KOPT-K1 (cell line): ENCODE data around the gene MAT1A.
"Not testable (repeated sequence)": the region's sequence is repeated elsewhere in the genome, so short reads cannot be mapped to it uniquely, and the experiment has no call there.

Experiments used
- H3K27ac ChIP-seq: fragments of 200-600 bp; sonication (generic); 2 replicates; pipeline ENCODE4 v1.5.1; 2016; ENCODE audit warnings: antibody characterized with exemption, mild to moderate bottlenecking, low read depth, low read length; ENCODE audit not compliant: poor library complexity, severe bottlenecking
- H3K36me3 ChIP-seq: fragments of 200-600 bp; sonication (generic); 2 replicates; pipeline ENCODE4 v1.5.1; 2017; ENCODE audit warnings: antibody characterized with exemption, mild to moderate bottlenecking, low read length, moderate library complexity; ENCODE audit not compliant: insufficient read depth
- H3K9me3 ChIP-seq: fragments of 200-600 bp; sonication (generic); 2 replicates; pipeline ENCODE4 v1.5.1; 2017; ENCODE audit warnings: antibody characterized with exemption, low read length, mild to moderate bottlenecking; ENCODE audit not compliant: insufficient read depth, poor library complexity, severe bottlenecking

Gene MAT1A

DNA sequence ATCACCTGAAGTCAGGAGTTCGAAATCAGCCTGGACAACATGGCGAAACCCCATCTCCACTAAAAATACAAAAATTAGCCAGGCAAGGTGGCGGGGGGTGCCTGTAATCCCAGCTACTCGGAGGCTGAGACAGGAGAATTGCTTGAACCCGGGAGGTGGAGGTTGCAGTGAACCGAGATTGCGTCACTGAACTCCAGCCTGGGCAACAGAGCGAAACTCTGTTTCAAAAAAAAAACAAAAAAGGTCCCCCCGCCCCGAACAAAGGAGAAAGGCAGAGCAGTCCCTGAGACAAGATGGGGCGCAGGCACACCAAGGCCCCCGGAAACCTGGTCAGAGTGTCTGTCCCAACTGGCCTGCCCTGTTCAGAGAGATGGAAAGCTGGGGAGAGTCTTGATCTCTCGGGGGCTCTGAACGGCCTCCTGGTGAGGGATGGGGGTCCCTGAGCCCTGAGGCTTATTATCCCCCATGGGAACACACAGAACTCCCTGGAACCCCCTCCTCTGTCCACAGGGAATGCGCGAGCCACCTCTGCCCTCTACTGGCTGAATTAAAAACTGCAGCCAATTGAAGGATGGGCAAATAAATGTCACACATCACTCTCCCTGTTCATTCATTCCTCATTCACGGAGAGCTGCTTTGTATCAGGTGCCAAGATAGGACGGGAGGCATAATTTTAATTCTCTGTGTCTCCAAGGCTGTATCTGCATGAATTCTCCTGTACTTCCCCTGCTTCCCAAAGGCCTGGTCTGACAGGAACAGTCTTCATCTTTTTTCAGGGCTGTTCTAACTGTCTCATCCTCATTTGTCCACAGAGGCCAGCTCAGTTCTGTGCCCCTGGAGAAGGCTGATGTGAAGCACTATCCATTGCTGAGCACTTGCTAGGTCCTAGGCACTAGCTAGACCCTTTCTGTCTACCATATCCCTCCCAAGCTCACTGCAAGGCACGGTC, 28.9 kb downstream of the MAT1A start:
- Histone ChIP-seq H3K9me3 (peaks cover 7% of the 10 kb centered on the region), H3K27ac (no peak overlapping the region), H3K36me3 (no peaks in the 10 kb centered on the region)

GRCh38 chr10:80259405-80259871, 30.0 kb downstream of the MAT1A start:
- Histone ChIP-seq H3K27ac (no peak overlapping the region), H3K36me3 (no peaks in the 10 kb centered on the region), H3K9me3 (peaks cover 7% of the 10 kb centered on the region)

DNA sequence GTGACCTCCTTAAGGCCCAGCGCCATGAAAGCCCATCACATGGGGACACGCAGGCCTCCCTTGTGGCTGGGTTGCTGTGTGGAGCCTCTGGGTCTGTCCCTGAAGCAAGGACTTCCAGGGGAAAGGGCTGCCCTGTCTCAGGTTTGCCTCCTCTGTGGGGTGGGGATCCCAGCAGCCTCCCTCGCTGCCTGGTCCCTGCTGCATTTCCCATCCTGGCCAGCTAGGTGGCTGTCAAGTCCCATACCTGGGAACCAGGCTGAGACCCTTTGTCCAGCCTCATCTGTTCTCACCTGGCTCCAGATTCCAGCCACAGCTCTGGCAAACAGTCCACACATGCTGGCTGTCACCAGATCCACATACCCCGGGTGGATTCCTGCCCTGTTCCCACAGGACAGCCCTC, 32.7 kb downstream of the MAT1A start:
- not testable (repeated sequence) for H3K9me3 ChIP-seq, H3K36me3 ChIP-seq, H3K27ac ChIP-seq

DNA sequence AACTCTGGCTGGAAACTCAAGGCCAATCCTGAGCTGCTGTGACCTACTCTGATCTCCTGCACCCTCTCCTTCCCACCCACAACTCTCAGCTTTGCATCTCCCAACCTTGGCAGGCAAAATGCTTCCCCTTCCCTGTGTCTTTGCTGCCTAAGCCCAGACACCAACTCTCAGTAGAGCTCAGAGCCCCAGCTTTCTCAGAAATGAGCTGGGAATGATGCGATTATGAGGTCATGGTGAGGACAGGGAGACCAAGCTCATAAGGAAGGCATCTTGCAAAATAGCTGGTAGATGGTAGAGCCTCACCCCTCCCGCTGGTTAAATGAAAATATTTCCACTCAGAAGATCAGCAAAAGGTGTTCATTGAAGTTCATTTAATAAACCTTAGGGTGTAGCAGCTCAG, 34.7 kb downstream of the MAT1A start:
- not testable (repeated sequence) for H3K27ac ChIP-seq, H3K9me3 ChIP-seq, H3K36me3 ChIP-seq

GRCh38 chr10:80253963-80254271, 35.5 kb downstream of the MAT1A start:
- not testable (repeated sequence) for H3K9me3 ChIP-seq, H3K27ac ChIP-seq, H3K36me3 ChIP-seq

GRCh38 chr10:80253266-80253962, 36.0 kb downstream of the MAT1A start:
- Histone ChIP-seq H3K36me3 (no peaks in the 10 kb centered on the region), H3K9me3 (no peaks in the 10 kb centered on the region), H3K27ac (no peak overlapping the region)

- Histone ChIP-seq H3K27ac (no peak overlapping the region), H3K36me3 (no peaks in the 10 kb centered on the region), H3K9me3 (no peaks in the 10 kb centered on the region)
Observed at GRCh38 chr10:80252296-80252887, 37.1 kb downstream of the MAT1A start.

GRCh38 chr10:80251703-80252280, 37.7 kb downstream of the MAT1A start:
- not testable (repeated sequence) for H3K9me3 ChIP-seq, H3K27ac ChIP-seq

DNA sequence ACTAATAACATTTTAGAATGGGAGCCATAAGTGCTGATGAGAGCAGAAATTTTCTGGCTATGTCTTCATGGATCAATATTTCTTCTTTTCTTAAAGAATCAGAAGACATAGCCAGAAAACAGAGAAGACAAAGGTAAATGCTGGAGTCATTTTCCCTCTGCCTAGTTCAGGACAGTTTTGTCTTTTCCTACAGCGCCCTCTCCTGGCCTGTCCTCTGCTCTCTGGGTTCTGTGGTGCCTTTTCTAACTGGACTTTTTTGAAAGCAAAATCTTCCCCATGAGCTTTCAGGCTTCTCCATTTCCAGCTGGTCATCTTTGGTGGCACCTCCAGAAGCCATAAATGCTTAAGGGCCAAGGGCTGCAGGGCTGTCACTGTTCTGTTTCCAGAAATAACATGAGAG, 39.1 kb downstream of the MAT1A start:
- H3K9me3 ChIP-seq, H3K27ac ChIP-seq, H3K36me3 ChIP-seq: not testable (repeated sequence)

More at GRCh38 chr10:80251703-80252280, 37.7 kb downstream of the MAT1A start:
- H3K36me3 ChIP-seq = not testable (repeated sequence)

- H3K27ac ChIP-seq, H3K36me3 ChIP-seq, H3K9me3 ChIP-seq: not testable (repeated sequence)
Observed at GRCh38 chr10:80249906-80250305, 39.6 kb downstream of the MAT1A start.

GRCh38 chr10:80247611-80248010, 41.8 kb downstream of the MAT1A start:
- H3K27ac ChIP-seq, H3K36me3 ChIP-seq, H3K9me3 ChIP-seq: not testable (repeated sequence)

DNA sequence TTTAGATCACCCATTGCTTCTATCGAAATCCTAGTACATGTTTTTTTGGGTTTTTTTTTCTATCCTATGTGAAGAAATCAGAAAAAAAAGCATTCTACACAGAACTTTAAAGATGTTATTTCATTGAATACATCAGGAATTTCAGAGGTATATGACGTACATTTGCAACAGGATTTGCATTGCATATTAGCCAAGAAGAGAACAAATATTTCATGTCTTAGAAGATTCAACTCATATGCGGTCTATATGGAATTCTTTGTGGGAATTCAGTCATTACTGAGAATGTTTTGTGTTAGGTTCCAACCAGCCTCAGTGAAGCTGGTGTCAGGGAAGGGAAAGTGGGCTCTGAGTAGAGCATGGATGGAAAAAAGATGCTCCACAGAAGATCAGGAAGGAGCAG, 45.1 kb downstream of the MAT1A start:
- not testable (repeated sequence) for H3K36me3 ChIP-seq, H3K27ac ChIP-seq, H3K9me3 ChIP-seq

DNA sequence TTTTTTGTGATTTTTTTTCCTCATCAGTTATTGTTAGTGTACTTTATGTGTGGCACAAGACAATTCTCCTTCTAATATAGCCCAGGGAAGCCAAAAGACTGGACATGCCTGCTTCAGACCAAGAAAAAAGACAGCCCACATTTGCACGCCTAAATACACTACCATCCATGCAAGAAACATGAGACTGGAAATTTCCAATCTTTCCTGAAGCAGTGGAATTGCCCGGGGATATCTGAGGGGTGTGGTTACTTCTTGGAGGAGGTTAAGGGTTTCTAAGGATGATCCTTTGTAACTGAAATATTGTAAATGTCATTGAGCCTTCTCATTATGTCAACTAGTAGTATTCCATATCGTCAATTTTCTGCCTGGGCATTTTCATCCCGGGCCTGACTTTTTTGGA, 47.1 kb downstream of the MAT1A start:
- H3K36me3 ChIP-seq, H3K27ac ChIP-seq, H3K9me3 ChIP-seq: not testable (repeated sequence)

DNA sequence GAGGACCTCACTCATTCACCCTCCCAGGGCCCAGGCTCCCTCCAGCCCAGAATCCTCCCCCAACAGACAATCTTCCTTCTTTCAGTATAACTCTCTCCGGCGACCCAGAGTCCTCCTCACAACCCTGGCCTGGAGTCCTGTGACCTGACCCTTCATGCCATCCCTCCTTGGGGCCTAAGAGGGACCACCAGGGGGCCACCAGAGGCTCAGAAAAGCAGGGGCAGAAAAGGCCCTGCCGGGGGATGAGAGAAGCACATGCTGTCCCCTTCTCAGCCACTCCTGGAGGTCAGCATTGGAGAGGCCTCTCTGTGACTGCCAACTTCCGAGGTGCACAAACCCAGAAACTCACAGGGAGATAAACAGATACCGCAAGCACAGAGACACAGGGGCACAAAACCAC, 53.0 kb downstream of the MAT1A start:
- H3K36me3 ChIP-seq, H3K27ac ChIP-seq, H3K9me3 ChIP-seq: not testable (repeated sequence)
